Measurements from ENCODE around the gene TFCP2. TPM values are rescaled to one million over a fixed set of nuclear protein-coding genes. Genes with fewer than 3 reads are reported as not detected.
A peak's percentile ranks its signal among the peaks of the same experiment; 100 is the strongest.

The TFCP2 gene
- total and polyA plus RNA-seq, 2 of the 13 experiments (the other 11 are each of a cell fraction or from before 2014, with no cell fraction given) = 7.6 to 10.0 TPM

- H3K9ac ChIP-seq (ENCODE audit: insufficient read depth, low read depth, low read length) = no peak overlapping the region
- H4K20me1 ChIP-seq (ENCODE audit: insufficient read depth, low read length) = no peaks in the 10 kb centered on the region
- ChIA-PET POLR2A (no interaction called here), CTCF (ENCODE audit: low intra/inter-chr PET ratio, low total read pairs) (no interaction called here)
- in situ Hi-C loops (cut with HindIII; ENCODE audit: extremely low pct_ligation_motif_present, low pct_unique_long_range_greater_than_20kb) (no loop called here), intact Hi-C loops (cut with micrococcal nuclease; ENCODE audit: unreplicated experiment) (no loop called here)
- H3K27ac ChIP-seq (ENCODE audit: extremely low read length, insufficient read depth, low read length) = no peak overlapping the region
- no peaks in the 10 kb centered on the region for H3K9me3 ChIP-seq (ENCODE audit: low read length)
- H3K4me3 ChIP-seq (replicated peaks in 1 of 3; ENCODE audit: insufficient read depth in 1 of 3, low read depth in 2 of 3, low read length in 3 of 3) = no peak overlapping the region
- TF ChIP-seq ZNF687 (CRISPR knock-in tag; IDR thresholded peaks at IDR 0.05) (peak; percentile 25), E2F2 (CRISPR knock-in tag; IDR thresholded peaks at IDR 0.05; ENCODE audit: borderline replicate concordance) (no peak), YY1 (IDR thresholded peaks at IDR 0.05; ENCODE audit: insufficient read depth, insufficient replicate concordance, low read depth, low read length) (no peak), LRRFIP1 (CRISPR knock-in tag; conservative IDR thresholded peaks at IDR 0.05) (no peak), CERS6 (CRISPR knock-in tag; IDR thresholded peaks at IDR 0.05) (no peak), NR2F6 (IDR thresholded peaks at IDR 0.05) (no peak), NR2F6 (CRISPR knock-in tag; IDR thresholded peaks at IDR 0.05) (0 out of 2 replicates have a peak, but pooled peaks have one; percentile 16), HNF4G (IDR thresholded peaks at IDR 0.05; ENCODE audit: borderline replicate concordance, low read depth, low read length) (no peak), HNF4G (CRISPR knock-in tag; IDR thresholded peaks at IDR 0.05; ENCODE audit: borderline replicate concordance, low read depth) (no peak), ZMYM3 (CRISPR knock-in tag; IDR thresholded peaks at IDR 0.05) (no peak)
- H3K27me3 ChIP-seq (ENCODE audit: control insufficient read depth in 1 of 2, insufficient read depth in 2 of 2, low read length in 2 of 2) = no peaks in the 10 kb centered on the region
- peaks cover 18% of the 10 kb centered on the region for H3K4me1 ChIP-seq (ENCODE audit: insufficient read depth, low read length)
- FAIRE-seq = no peak
- BruUV-seq (replicated peaks) = no TSS peak
- no peaks in the 10 kb centered on the region; a peak in 1 of 5 replicates for H3K36me3 ChIP-seq (replicated peaks in 1 of 2; ENCODE audit: control insufficient read depth in 1 of 2, insufficient read depth in 2 of 2, low read length in 2 of 2)
- no peak overlapping the region for H2AFZ ChIP-seq (ENCODE audit: low read length)
- no peak for ATAC-seq
- DNase-seq (ENCODE audit: low spot score) = no peak
- WGBS (ENCODE audit: low lambda C conversion rate) = 98% methylated on average over 12 of the region's 14 CpGs
- no peaks in the 10 kb centered on the region for H3K79me2 ChIP-seq (ENCODE audit: insufficient read depth, low read length)
- no peak overlapping the region for H3K4me2 ChIP-seq (ENCODE audit: low read depth, low read length)
Measured at GRCh38 chr12:51124504-51124903, 48.4 kb downstream of the TFCP2 start.

Data from HepG2 (cell line).